OCI-LY3 (cell line): Measurements from ENCODE around the gene RPS6KA4.

Experiments
- H2AFZ ChIP-seq: fragments of 200-600, 300-600 bp; shearing (Covaris generic); 2 replicates; pipeline ENCODE4 v1.6.0; 2014; ENCODE audit warnings: antibody characterized with exemption, low read depth, low read length
- H3K27ac ChIP-seq: fragments of 200-600, 300-600 bp; sonication (generic); 2 replicates; pipeline ENCODE4 v1.5.1; 2014; ENCODE audit warnings: mild to moderate bottlenecking, low read length, moderate library complexity, mixed read lengths
- H3K27me3 ChIP-seq: fragments of 200-600, 300-600 bp; sonication (generic); 2 replicates; pipeline ENCODE4 v1.6.1; 2014; ENCODE audit warnings: low read depth, low read length, mixed read lengths
- H3K36me3 ChIP-seq: fragments of 200-600, 300-600 bp; sonication (generic); replicated peaks from 2 replicates; pipeline ENCODE3; 2014; ENCODE audit warnings: low read depth, low read length, mixed read lengths
- H3K4me1 ChIP-seq: fragments of 300-600, 200-600 bp; sonication (generic); 2 replicates; pipeline ENCODE4 v1.6.1; 2014; ENCODE audit warnings: low read length, mixed read lengths
- H3K4me2 ChIP-seq: fragments of 200-600, 300-600 bp; sonication (generic); 2 replicates; pipeline ENCODE4 v1.6.1; 2014; ENCODE audit warnings: low read length, mixed read lengths
- H3K4me3 ChIP-seq: fragments of 300-600, 200-600 bp; sonication (generic); 2 replicates; pipeline ENCODE4 v1.5.1; 2014; ENCODE audit warnings: antibody characterized with exemption, mild to moderate bottlenecking, low read length, moderate library complexity
- H3K79me2 ChIP-seq: fragments of 300-600, 200-600 bp; shearing (Covaris generic); 2 replicates; pipeline ENCODE4 v1.6.1; 2014; ENCODE audit warnings: mild to moderate bottlenecking, low read length, mixed read lengths
- H3K9ac ChIP-seq: fragments of 300-600, 200-600 bp; shearing (Covaris generic); 2 replicates; pipeline ENCODE4 v1.6.0; 2014; ENCODE audit warnings: mild to moderate bottlenecking, low read length, moderate library complexity
- H3K9me3 ChIP-seq: fragments of 200-600, 300-600 bp; shearing (Covaris generic); 2 replicates; pipeline ENCODE4 v1.6.1; 2014; ENCODE audit warnings: low read length, mixed read lengths; ENCODE audit not compliant: insufficient read depth
- H4K20me1 ChIP-seq: fragments of 200-600, 300-600 bp; sonication (generic); 2 replicates; pipeline ENCODE4 v1.6.1; 2016; ENCODE audit warnings: low read length, mixed read lengths; ENCODE audit not compliant: insufficient read depth
- CTCF ChIP-seq: fragments of 200-600, 300-600 bp; sonication (generic); IDR thresholded peaks from 2 replicates; pipeline ENCODE4 v1.5.1; 2014; ENCODE audit warnings: antibody characterized with exemption, low read length, low read depth
- EZH2phosphoT487 ChIP-seq: fragments of 200-600 bp; shearing (Covaris generic); IDR thresholded peaks from 2 replicates; pipeline ENCODE4 v1.6.1; 2018; ENCODE audit warnings: antibody characterized with exemption, mixed run types, low read depth

Gene RPS6KA4

GRCh38 chr11:64348383-64349024, 10.5 kb upstream of the RPS6KA4 start:
- no peaks in the 10 kb centered on the region for H3K79me2 ChIP-seq
- no peaks in the 10 kb centered on the region for H3K4me1 ChIP-seq

GRCh38 chr11:64349025-64349387, 10.0 kb upstream of the RPS6KA4 start:
- Histone ChIP-seq H4K20me1 (peaks cover 6% of the 10 kb centered on the region; the same call in 1 of the 2 replicates), H3K36me3 (peaks cover 46% of the 10 kb centered on the region), H3K4me3 (no peak overlapping the region), H3K79me2 (no peaks in the 10 kb centered on the region), H2AFZ (no peak overlapping the region), H3K4me1 (no peaks in the 10 kb centered on the region), H3K9ac (no peak overlapping the region), H3K9me3 (no peaks in the 10 kb centered on the region), H3K4me2 (no peak overlapping the region), H3K27ac (no peak overlapping the region), H3K27me3 (no peaks in the 10 kb centered on the region)
- no peak for TF ChIP-seq CTCF
- no peak for TF ChIP-seq EZH2phosphoT487

More at GRCh38 chr11:64348383-64349024, 10.5 kb upstream of the RPS6KA4 start:
- H3K9me3 ChIP-seq, result no peaks in the 10 kb centered on the region
- H3K4me2 ChIP-seq, result no peak overlapping the region
- peaks cover 48% of the 10 kb centered on the region for H3K36me3 ChIP-seq
- no peaks in the 10 kb centered on the region for H3K27me3 ChIP-seq
- TF ChIP-seq EZH2phosphoT487 (no peak), CTCF (no peak)
- H3K9ac ChIP-seq, result no peak overlapping the region
- no peak overlapping the region for H3K4me3 ChIP-seq
- no peak overlapping the region for H3K27ac ChIP-seq
- H4K20me1 ChIP-seq, result peaks cover 6% of the 10 kb centered on the region; the same call in 1 of the 2 replicates
- no peak overlapping the region for H2AFZ ChIP-seq

GRCh38 chr11:64349404-64349803, 9.6 kb upstream of the RPS6KA4 start:
- no peak overlapping the region for H3K27ac ChIP-seq
- no peaks in the 10 kb centered on the region for H3K79me2 ChIP-seq
- TF ChIP-seq CTCF (no peak), EZH2phosphoT487 (no peak)
- no peaks in the 10 kb centered on the region for H3K4me1 ChIP-seq
- no peaks in the 10 kb centered on the region for H3K27me3 ChIP-seq
- H4K20me1 ChIP-seq, result peaks cover 6% of the 10 kb centered on the region; the same call in 1 of the 2 replicates
- no peak overlapping the region for H3K4me3 ChIP-seq
- H3K4me2 ChIP-seq, result no peak overlapping the region
- H2AFZ ChIP-seq, result no peak overlapping the region
- H3K36me3 ChIP-seq, result peaks cover 44% of the 10 kb centered on the region
- no peak overlapping the region for H3K9ac ChIP-seq
- H3K9me3 ChIP-seq, result no peaks in the 10 kb centered on the region

GRCh38 chr11:64351136-64351631, 7.8 kb upstream of the RPS6KA4 start:
- peaks cover 38% of the 10 kb centered on the region for H3K36me3 ChIP-seq
- no peak overlapping the region for H3K4me3 ChIP-seq
- no peak overlapping the region for H3K27ac ChIP-seq
- peaks cover 8% of the 10 kb centered on the region for H3K4me1 ChIP-seq
- no peak overlapping the region for H2AFZ ChIP-seq
- no peaks in the 10 kb centered on the region for H3K79me2 ChIP-seq
- no peak overlapping the region for H3K4me2 ChIP-seq
- H3K9me3 ChIP-seq, result no peaks in the 10 kb centered on the region
- no peaks in the 10 kb centered on the region for H3K27me3 ChIP-seq
- H3K9ac ChIP-seq, result no peak overlapping the region
- TF ChIP-seq CTCF, result no peak
- TF ChIP-seq EZH2phosphoT487, result no peak
- peaks cover 6% of the 10 kb centered on the region; the same call in 1 of the 2 replicates for H4K20me1 ChIP-seq
